Fibroblast of skin of left quadriceps (primary cell): ENCODE results near the gene DDHD1.

Experiments
- DNase-seq, 2 experiments: peaks; one replicate each; pipeline ENCODE4 v3.0.0-alpha.2; 2013; ENCODE audit warnings: low read depth in 2 of 2

The DDHD1 gene

GRCh38 chr14:52995998-52996397, 157.1 kb downstream of the DDHD1 start:
- no peak for DNase-seq

- DNase-seq, result no peak
These were observed 160.8 kb downstream of the DDHD1 start for GRCh38 chr14:52992236-52992870.

GRCh38 chr14:52988139-52988538, 165.0 kb downstream of the DDHD1 start:
- no peak for DNase-seq

GRCh38 chr14:52987514-52987913, 165.6 kb downstream of the DDHD1 start:
- no peak for DNase-seq

- DNase-seq, result no peak
These were observed 166.1 kb downstream of the DDHD1 start for GRCh38 chr14:52987042-52987441.
